Lower lobe of right lung (tissue), 2 donors: Measurements from ENCODE around the gene TMCO4. TPM values are rescaled to one million over a fixed set of nuclear protein-coding genes. Genes with fewer than 3 reads are reported as not detected.
"Not testable (repeated sequence)": the region's sequence is repeated elsewhere in the genome, so short reads cannot be mapped to it uniquely, and the experiment has no call there.

ENCODE experiments used
- ATAC-seq, 2 donors: fragments of 200-7000 bp; cut with Tn5 transposase; one replicate each; pipeline ENCODE4 v1.9.1; 2020 to 2022; ENCODE audit warnings: mild to moderate bottlenecking in 2 of 2, moderate library complexity in 2 of 2
- DNase-seq: peaks from one replicate; pipeline ENCODE4 v3.0.0-alpha.2; 2020
- H3K27ac ChIP-seq: fragments of 200-600 bp; one replicate; pipeline ENCODE4 v1.8.0; 2022
- H3K27me3 ChIP-seq: fragments of 200-600 bp; one replicate; pipeline ENCODE4 v1.8.0; 2022; ENCODE audit warnings: low read depth
- H3K36me3 ChIP-seq: fragments of 200-600 bp; one replicate; pipeline ENCODE4 v1.8.0; 2022; ENCODE audit warnings: mild to moderate bottlenecking
- H3K4me1 ChIP-seq: fragments of 200-600 bp; one replicate; pipeline ENCODE4 v1.8.0; 2022
- H3K4me3 ChIP-seq: fragments of 200-600 bp; one replicate; pipeline ENCODE4 v1.8.0; 2022; ENCODE audit warnings: mild to moderate bottlenecking
- H3K9me3 ChIP-seq: fragments of 200-600 bp; one replicate; pipeline ENCODE4 v1.8.0; 2022
- CTCF ChIP-seq: fragments of 200-600 bp; IDR thresholded peaks from one replicate; pipeline ENCODE4 v1.8.0; 2022; ENCODE audit warnings: antibody characterized with exemption, mild to moderate bottlenecking
- intact Hi-C: fragments of 100-400 bp; cut with DNase I; formaldehyde crosslinking; loops from one replicate; pipeline ENCODE4 v1.11.0; 2022
- total RNA-seq: library from RNA; stranded (reverse); fragmentation: NEBNext Ultra II Directional; extraction: Animal tissue kit (Norgen Biotek cat#: 25700); gene quantifications from one replicate; pipeline ENCODE4 v1.2.1, GENCODE V29; 2021
- donor health status: DM: no; HTN: yes; CAD: no; lungs with severe emphysema.

TMCO4 gene
- total RNA-seq, 1 donor from 2014 or later, result 26.3 TPM

- intact Hi-C loops, result no loop called here
- peaks cover 14% of the 10 kb centered on the region for H3K36me3 ChIP-seq
Observed at GRCh38 chr1:19793360-19794046, 6.2 kb downstream of the TMCO4 start.

GRCh38 chr1:19792237-19793002 lies 7.3 kb downstream of the TMCO4 start:
- H3K4me3 ChIP-seq, result no peak overlapping the region
- no peaks in the 10 kb centered on the region for H3K9me3 ChIP-seq
- no peak for DNase-seq
- no peaks in the 10 kb centered on the region for H3K27me3 ChIP-seq
- no peak overlapping the region for H3K27ac ChIP-seq
- H3K4me1 ChIP-seq, result no peaks in the 10 kb centered on the region
- no peak for TF ChIP-seq CTCF
- intact Hi-C loops, result no loop called here
- peaks cover 19% of the 10 kb centered on the region for H3K36me3 ChIP-seq
- peak in 1 of 2 donors; percentile 35 for ATAC-seq

More at GRCh38 chr1:19793360-19794046, 6.2 kb downstream of the TMCO4 start:
- DNase-seq (no peak), ATAC-seq (no peak)
- no peak overlapping the region for H3K4me3 ChIP-seq
- peaks cover 1% of the 10 kb centered on the region for H3K4me1 ChIP-seq
- H3K27me3 ChIP-seq, result no peaks in the 10 kb centered on the region
- H3K27ac ChIP-seq, result no peak overlapping the region
- no peak for TF ChIP-seq CTCF
- H3K9me3 ChIP-seq, result no peaks in the 10 kb centered on the region

GRCh38 chr1:19790061-19790975 lies 9.4 kb downstream of the TMCO4 start:
- H3K27me3 ChIP-seq, intact Hi-C loops, H3K4me1 ChIP-seq, H3K9me3 ChIP-seq, ATAC-seq, H3K4me3 ChIP-seq, DNase-seq, H3K27ac ChIP-seq: not testable (repeated sequence)
- H3K36me3 ChIP-seq, result peaks cover 39% of the 10 kb centered on the region

- no peak for DNase-seq
- ATAC-seq, result peak; percentile 79 to 80
Observed at GRCh38 chr1:19786988-19787423, 12.7 kb downstream of the TMCO4 start.

GRCh38 chr1:19785660-19786059 lies 14.1 kb downstream of the TMCO4 start:
- TF ChIP-seq CTCF, result no peak
- Histone ChIP-seq H3K4me3 (no peak overlapping the region), H3K9me3 (no peaks in the 10 kb centered on the region), H3K27ac (no peak overlapping the region), H3K27me3 (no peaks in the 10 kb centered on the region), H3K4me1 (no peaks in the 10 kb centered on the region), H3K36me3 (peaks cover 55% of the 10 kb centered on the region)
- intact Hi-C loops, result no loop called here
- no peak for DNase-seq
- no peak for ATAC-seq

More at GRCh38 chr1:19786988-19787423, 12.7 kb downstream of the TMCO4 start:
- Histone ChIP-seq H3K4me3 (no peak overlapping the region), H3K36me3 (peaks cover 55% of the 10 kb centered on the region), H3K27me3 (no peaks in the 10 kb centered on the region), H3K4me1 (no peaks in the 10 kb centered on the region), H3K27ac (no peak overlapping the region), H3K9me3 (no peaks in the 10 kb centered on the region)
- TF ChIP-seq CTCF, result no peak
- intact Hi-C loops, result no loop called here
